Brain microvascular endothelial cell (primary cell): ENCODE results near the gene ZDHHC11.

Source experiments
- DNase-seq: peaks from one replicate; pipeline ENCODE4 v3.0.0-alpha.2; 2020
- H3K27ac ChIP-seq: fragments of 250-450 bp; sonication (Bioruptor Pico); 2 replicates; pipeline ENCODE4 v1.5.1; 2020; ENCODE audit warnings: mild to moderate bottlenecking, moderate library complexity
- H3K27me3 ChIP-seq: fragments of 250-450 bp; sonication (Bioruptor Pico); replicated peaks from 2 replicates; pipeline ENCODE4 v1.5.1; 2020; ENCODE audit warnings: mild to moderate bottlenecking
- H3K36me3 ChIP-seq: fragments of 250-450 bp; sonication (Bioruptor Pico); replicated peaks from 2 replicates; pipeline ENCODE4 v1.5.1; 2020; ENCODE audit warnings: mild to moderate bottlenecking
- H3K4me3 ChIP-seq: 2 replicates; pipeline ENCODE4 v1.5.1; 2011; ENCODE audit warnings: low read depth, mild to moderate bottlenecking, control low read depth, low read length, moderate library complexity
- CTCF ChIP-seq: IDR thresholded peaks from 2 replicates; pipeline ENCODE4 v1.5.1; 2011; ENCODE audit warnings: low read depth, mild to moderate bottlenecking, moderate library complexity, low read length, control low read depth, inconsistent platforms; ENCODE audit errors: missing control alignments
- in situ Hi-C: cut with HindIII; loops from 2 replicates; pipeline ENCODE4 v1.10.0; 2017; ENCODE audit warnings: low sequenced_read_pairs, low pct_ligation_motif_present

ZDHHC11 gene, protein sequence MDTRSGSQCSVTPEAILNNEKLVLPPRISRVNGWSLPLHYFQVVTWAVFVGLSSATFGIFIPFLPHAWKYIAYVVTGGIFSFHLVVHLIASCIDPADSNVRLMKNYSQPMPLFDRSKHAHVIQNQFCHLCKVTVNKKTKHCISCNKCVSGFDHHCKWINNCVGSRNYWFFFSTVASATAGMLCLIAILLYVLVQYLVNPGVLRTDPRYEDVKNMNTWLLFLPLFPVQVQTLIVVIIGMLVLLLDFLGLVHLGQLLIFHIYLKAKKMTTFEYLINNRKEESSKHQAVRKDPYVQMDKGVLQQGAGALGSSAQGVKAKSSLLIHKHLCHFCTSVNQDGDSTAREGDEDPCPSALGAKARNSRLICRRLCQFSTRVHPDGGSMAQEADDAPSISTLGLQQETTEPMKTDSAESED

GRCh38 chr5:850511-851006 lies at the start of gene ZDHHC11:
ZDHHC11 (minus strand) TSS chr5:850986; CDS start chr5:850602, 384 bp downstream.
- TF ChIP-seq CTCF: no peak
- no peak for DNase-seq
- Histone ChIP-seq H3K27me3 (peaks cover 9% of the 10 kb centered on the region), H3K27ac (no peak within 1 kb of the TSS), H3K4me3 (no peak within 1 kb of the TSS), H3K36me3 (no peaks in the 10 kb centered on the region)
- in situ Hi-C loops: no loop called here

DNA sequence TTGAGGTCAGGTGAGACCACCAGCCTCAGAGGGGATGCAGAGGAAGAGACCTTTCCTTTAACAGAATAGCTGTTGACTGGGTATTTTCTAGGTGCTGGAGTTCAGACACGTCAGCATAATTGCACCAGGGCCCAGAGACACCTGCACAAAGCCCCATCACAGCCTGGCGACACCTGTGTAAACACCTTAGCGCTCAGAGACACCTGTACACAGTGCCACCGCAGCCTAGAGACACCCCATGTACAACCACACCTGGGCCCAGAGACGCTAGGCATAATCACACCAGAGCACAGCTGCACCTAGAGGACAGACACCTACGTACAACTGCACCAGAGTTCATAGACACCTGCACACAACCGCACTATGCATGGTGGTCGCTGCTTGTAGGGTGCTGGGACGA lies 42.9 kb upstream of the ZDHHC11 start:
- H3K4me3 ChIP-seq: peak overlapping the region; percentile 92

DNA sequence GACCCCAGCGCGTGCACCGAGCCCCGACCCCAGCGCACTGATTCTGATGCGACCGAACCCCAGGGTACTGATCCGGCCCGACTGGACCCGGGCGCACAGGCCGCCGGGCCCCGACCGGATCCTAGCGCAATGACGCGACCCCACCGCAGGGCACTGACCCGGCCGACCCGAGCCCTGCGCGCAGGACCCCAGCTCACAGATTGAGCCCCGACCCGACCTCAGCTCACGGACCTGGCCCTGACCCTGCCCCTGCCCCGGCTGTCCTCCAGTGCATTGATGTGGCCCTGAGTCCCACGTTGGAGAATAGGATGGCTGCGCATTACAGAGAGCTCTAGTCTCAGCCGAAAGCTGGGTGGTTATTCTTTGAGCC lies 42.3 kb upstream of the ZDHHC11 start:
- in situ Hi-C loops: no loop called here

More for the DNA sequence above, 42.9 kb upstream of the ZDHHC11 start:
- Histone ChIP-seq H3K36me3 (peaks cover 22% of the 10 kb centered on the region), H3K27ac (no peak overlapping the region), H3K27me3 (no peaks in the 10 kb centered on the region)
- no peak for DNase-seq
- in situ Hi-C loops: no loop called here
- TF ChIP-seq CTCF: no peak

GRCh38 chr5:892394-893136 lies 41.8 kb upstream of the ZDHHC11 start, which contains the start of the genes BRD9 and TRIP13:
BRD9 (minus strand) TSS chr5:892801; CDS start chr5:892657, 144 bp downstream.
TRIP13 (plus strand) TSS chr5:892884; CDS start chr5:892999, 115 bp downstream.
- TF ChIP-seq CTCF: no peak
- Histone ChIP-seq H3K27me3 (no peaks in the 10 kb centered on the region), H3K27ac (peak within 1 kb of the TSS; percentile 85), H3K4me3 (peak within 1 kb of the TSS; percentile 92), H3K36me3 (peaks cover 31% of the 10 kb centered on the region)
- DNase-seq: peak; percentile 52
- in situ Hi-C loops: no loop called here

More for the DNA sequence above, 42.3 kb upstream of the ZDHHC11 start:
- Histone ChIP-seq H3K4me3 (peak overlapping the region; percentile 92), H3K27ac (peak overlapping the region; percentile 85), H3K36me3 (peaks cover 26% of the 10 kb centered on the region), H3K27me3 (no peaks in the 10 kb centered on the region)
- TF ChIP-seq CTCF: no peak
- no peak for DNase-seq

- TF ChIP-seq CTCF: no peak
- Histone ChIP-seq H3K27me3 (no peaks in the 10 kb centered on the region), H3K36me3 (peaks cover 36% of the 10 kb centered on the region), H3K4me3 (peak overlapping the region; percentile 92), H3K27ac (peak overlapping the region; percentile 85)
- in situ Hi-C loops: no loop called here
- DNase-seq: no peak
Measured at GRCh38 chr5:891837-892393, 41.1 kb upstream of the ZDHHC11 start.
